GM10266 (cell line): Measurements from ENCODE around the gene UNC13A.
"Not testable (repeated sequence)": the region's sequence is repeated elsewhere in the genome, so short reads cannot be mapped to it uniquely, and the experiment has no call there.

Source experiments
- DNase-seq: peaks from one replicate; pipeline ENCODE4 v3.0.0; 2012; ENCODE audit errors: extremely low spot score
- CTCF ChIP-seq: IDR thresholded peaks from 2 replicates; pipeline ENCODE4 v1.5.1; 2012; ENCODE audit warnings: mild to moderate bottlenecking, low read depth; ENCODE audit not compliant: control insufficient read depth, insufficient read depth; ENCODE audit errors: missing control alignments

The UNC13A gene

GRCh38 chr19:17557466-17557865 is 130.7 kb downstream of the UNC13A start:
- DNase-seq = no peak

GRCh38 chr19:17556995-17557394 is 131.2 kb downstream of the UNC13A start:
- DNase-seq = no peak
- no peak for TF ChIP-seq CTCF

More at GRCh38 chr19:17557466-17557865, 130.7 kb downstream of the UNC13A start:
- no peak for TF ChIP-seq CTCF

- DNase-seq = no peak
These were observed 132.0 kb downstream of the UNC13A start for GRCh38 chr19:17555929-17556813.

GRCh38 chr19:17555480-17555928 is 132.7 kb downstream of the UNC13A start, which contains the start of gene COLGALT1:
Gene COLGALT1 (plus strand): TSS chr19:17555649. CDS start chr19:17555714, 65 bp downstream.
- peak; percentile 99 for DNase-seq
- TF ChIP-seq CTCF = no peak

More at GRCh38 chr19:17555929-17556813, 132.0 kb downstream of the UNC13A start:
- TF ChIP-seq CTCF = no peak

GRCh38 chr19:17554968-17555479 is 133.1 kb downstream of the UNC13A start:
- DNase-seq = no peak
- TF ChIP-seq CTCF = no peak

- DNase-seq = no peak
- TF ChIP-seq CTCF = no peak
These were observed 134.9 kb downstream of the UNC13A start for GRCh38 chr19:17553256-17553655.

GRCh38 chr19:17552735-17553134 is 135.4 kb downstream of the UNC13A start:
- not testable (repeated sequence) for DNase-seq
